GM12864 (cell line): ENCODE measurements around the gene SLC35E4.

Experiments
- DNase-seq: peaks from one replicate; pipeline ENCODE4 v3.0.0-alpha.2; 2011; ENCODE audit warnings: low read depth
- H3K4me3 ChIP-seq: 2 replicates; pipeline ENCODE4 v1.5.1; 2011; ENCODE audit warnings: mild to moderate bottlenecking, low read depth, low read length, control low read depth
- CTCF ChIP-seq: IDR thresholded peaks from 2 replicates; pipeline ENCODE4 v1.5.1; 2011; ENCODE audit warnings: low read depth, mild to moderate bottlenecking, moderate library complexity, low read length, control low read depth, inconsistent platforms; ENCODE audit errors: missing control alignments

Gene SLC35E4

GRCh38 chr22:30680991-30681770, 45.6 kb downstream of the SLC35E4 start:
- no peak overlapping the region for H3K4me3 ChIP-seq
- no peak for TF ChIP-seq CTCF
- no peak for DNase-seq

- no peak for TF ChIP-seq CTCF
- no peak for DNase-seq
- no peak overlapping the region for H3K4me3 ChIP-seq
Observed at GRCh38 chr22:30681831-30682230, 46.2 kb downstream of the SLC35E4 start.

- H3K4me3 ChIP-seq = no peak overlapping the region
- DNase-seq = no peak
- TF ChIP-seq CTCF = no peak
Observed at GRCh38 chr22:30685178-30685577, 49.6 kb downstream of the SLC35E4 start.

- no peak for DNase-seq
- no peak for TF ChIP-seq CTCF
Observed at GRCh38 chr22:30687358-30687757, 51.8 kb downstream of the SLC35E4 start.

GRCh38 chr22:30689622-30690021, 54.0 kb downstream of the SLC35E4 start:
- DNase-seq = no peak
- no peak overlapping the region for H3K4me3 ChIP-seq
- TF ChIP-seq CTCF = no peak

More at GRCh38 chr22:30687358-30687757, 51.8 kb downstream of the SLC35E4 start:
- no peak overlapping the region for H3K4me3 ChIP-seq

- H3K4me3 ChIP-seq = no peak overlapping the region
- DNase-seq = no peak
- no peak for TF ChIP-seq CTCF
Observed at GRCh38 chr22:30691204-30691603, 55.6 kb downstream of the SLC35E4 start.

- no peak for TF ChIP-seq CTCF
- peak overlapping the region; percentile 63 for H3K4me3 ChIP-seq
- no peak for DNase-seq
Observed at GRCh38 chr22:30694171-30694639, 58.6 kb downstream of the SLC35E4 start.
